LNCAP (cell line): Measurements from ENCODE around the gene NTNG2.

Source experiments
- TF ChIP-seq, protein P1 (sequence below): fragments of 450-650 bp; IDR thresholded peaks from 2 replicates; pipeline ENCODE4 v1.5.1; 2017; ENCODE audit warnings: mild to moderate bottlenecking

NTNG2 gene

DNA sequence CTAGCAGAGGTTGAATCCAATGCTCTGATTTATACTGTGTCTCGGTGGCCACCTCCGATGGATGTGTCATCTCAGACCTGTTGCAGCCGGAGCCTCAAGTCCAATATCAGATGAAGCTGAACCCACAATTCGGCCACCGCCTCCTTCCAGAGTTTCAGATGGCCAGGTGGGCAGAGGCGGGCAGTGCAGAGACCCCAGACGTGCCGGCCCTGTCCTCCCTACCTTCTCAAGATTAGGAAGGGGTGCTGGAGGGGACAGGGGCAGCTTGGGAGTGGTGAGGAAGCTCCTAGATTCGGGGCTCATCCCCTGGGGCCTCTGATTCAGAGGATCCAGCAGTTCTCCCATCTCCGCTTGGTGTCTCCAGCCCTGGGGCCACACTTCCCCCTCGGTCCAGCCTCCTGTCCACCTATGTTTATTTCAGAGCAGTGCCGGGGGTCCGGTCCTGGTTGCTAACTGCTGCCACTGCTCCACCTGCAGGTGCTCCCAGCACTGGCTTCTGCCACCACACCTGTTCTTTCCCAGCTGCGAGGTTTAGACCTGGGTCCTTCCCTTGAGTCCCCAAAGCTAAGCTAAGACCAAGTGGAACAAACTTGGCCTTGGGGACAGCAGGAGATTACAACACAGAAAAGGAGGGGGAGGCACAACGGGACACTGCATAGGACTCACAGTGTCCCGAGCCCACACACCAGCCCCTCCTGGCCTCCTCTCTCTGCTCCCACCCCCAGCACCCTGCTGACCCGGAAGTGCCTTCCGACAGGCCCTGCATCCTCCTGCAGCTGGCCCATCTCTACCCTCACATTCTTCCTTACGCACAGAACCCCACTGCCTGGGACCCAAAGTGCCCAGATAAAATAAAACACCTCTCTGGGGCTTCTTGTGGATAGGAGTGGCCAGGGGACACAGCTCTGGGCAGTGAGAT, 81.6 kb downstream of the NTNG2 start:
- TF ChIP-seq, protein P1, sequence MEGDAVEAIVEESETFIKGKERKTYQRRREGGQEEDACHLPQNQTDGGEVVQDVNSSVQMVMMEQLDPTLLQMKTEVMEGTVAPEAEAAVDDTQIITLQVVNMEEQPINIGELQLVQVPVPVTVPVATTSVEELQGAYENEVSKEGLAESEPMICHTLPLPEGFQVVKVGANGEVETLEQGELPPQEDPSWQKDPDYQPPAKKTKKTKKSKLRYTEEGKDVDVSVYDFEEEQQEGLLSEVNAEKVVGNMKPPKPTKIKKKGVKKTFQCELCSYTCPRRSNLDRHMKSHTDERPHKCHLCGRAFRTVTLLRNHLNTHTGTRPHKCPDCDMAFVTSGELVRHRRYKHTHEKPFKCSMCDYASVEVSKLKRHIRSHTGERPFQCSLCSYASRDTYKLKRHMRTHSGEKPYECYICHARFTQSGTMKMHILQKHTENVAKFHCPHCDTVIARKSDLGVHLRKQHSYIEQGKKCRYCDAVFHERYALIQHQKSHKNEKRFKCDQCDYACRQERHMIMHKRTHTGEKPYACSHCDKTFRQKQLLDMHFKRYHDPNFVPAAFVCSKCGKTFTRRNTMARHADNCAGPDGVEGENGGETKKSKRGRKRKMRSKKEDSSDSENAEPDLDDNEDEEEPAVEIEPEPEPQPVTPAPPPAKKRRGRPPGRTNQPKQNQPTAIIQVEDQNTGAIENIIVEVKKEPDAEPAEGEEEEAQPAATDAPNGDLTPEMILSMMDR, result no peak

DNA sequence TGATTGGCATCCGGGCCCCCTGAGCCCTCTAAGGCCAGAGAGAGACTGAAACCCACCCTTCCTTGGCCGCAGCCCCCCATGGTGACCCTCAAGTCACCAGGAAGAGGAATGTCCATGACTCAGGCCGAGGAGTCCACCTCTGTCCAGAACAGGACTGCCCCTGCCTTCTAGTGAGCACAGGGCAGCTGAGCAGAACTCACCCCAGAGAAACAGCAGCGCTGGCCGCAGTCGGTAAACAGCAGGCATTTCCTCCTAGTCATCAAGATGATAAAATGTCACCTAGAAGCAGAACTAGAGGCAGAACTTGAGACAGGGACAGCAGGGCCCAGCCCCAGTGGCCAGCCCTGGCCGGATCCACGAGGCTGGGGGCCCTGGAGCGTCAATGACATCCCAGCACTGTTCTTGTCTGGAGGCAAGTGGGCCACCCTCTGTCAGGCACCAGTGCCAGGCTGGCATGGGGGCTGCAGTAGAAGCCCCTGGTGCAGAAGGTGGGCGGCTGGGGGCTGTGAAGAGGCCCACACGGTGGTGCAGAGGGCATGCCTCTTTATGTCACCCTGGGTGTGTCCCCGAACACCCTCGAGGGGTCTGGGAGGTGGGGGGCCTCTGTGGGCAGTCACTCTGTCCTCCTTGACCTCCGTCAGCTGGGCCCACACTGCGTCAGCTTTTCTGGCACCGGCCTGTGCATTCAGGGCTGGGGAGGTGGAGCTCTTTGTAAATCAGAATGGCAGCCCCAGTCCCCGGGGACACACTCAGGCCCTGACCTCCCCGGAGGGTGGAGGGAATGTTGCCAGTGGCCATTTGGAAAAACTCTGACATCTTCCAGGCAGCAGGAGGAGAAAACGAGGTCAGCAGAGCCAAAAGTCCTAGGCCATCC, 83.0 kb downstream of the NTNG2 start:
- TF ChIP-seq, protein P1, result no peak

DNA sequence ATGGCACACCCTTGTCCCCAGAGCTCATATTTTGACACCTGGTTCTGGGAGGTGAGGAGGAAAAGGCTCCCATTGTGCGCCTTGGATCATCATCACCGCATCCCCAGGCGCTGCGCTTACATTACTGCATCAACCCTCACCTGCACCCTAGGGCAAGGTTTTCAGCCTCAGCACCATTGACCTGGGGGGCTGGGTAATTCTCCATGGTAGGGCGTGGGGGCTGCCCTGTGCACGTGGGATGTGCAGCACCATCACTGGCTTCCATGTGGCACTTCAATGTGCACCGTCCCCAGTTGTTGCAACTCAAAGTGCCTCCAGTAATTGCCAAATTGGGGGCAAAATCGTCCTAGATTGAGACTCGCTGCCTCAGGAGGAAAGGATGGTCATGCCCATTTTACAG, 83.6 kb downstream of the NTNG2 start:
- TF ChIP-seq, protein P1, result no peak

DNA sequence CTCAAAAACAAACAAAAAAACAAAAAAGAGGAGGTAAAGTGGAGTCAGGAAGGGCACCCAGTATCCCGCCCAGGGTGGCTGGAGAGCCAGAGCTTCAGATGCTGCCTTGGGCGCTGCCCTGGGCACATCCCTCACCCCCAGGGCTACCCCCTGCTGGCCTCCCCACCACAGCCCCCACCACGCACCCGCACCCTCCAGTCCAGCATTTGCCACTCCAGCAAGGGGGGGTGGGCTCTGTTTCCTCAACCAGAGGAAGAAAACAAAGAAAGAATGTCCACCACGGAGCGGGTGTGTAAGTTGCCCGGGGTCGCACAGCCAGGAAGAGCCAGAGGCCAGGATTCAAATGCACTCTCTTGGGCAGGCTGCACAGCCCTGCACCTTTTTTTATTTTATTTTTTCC, 86.1 kb downstream of the NTNG2 start:
- TF ChIP-seq, protein P1, result no peak

DNA sequence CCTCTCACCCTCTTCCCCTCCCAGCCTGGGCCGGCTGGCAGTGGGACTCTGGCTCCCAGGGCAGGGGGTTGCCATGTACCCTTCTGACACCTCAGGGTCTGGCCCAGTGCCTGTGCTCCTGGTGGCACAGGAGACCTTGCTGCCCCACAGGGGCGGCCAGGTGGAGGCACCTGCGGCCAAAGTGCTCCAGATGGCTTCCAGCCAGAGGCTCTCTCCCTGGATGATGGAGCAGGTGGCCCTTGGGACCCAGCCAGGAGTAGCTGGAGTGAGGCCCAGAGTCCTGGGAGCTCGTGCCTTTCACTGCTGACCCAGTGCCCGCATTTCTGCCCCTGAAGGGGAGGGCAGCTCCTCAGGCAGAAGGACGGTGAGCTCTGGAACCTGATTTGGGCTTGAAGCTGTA, 87.3 kb downstream of the NTNG2 start:
- TF ChIP-seq, protein P1, result no peak

DNA sequence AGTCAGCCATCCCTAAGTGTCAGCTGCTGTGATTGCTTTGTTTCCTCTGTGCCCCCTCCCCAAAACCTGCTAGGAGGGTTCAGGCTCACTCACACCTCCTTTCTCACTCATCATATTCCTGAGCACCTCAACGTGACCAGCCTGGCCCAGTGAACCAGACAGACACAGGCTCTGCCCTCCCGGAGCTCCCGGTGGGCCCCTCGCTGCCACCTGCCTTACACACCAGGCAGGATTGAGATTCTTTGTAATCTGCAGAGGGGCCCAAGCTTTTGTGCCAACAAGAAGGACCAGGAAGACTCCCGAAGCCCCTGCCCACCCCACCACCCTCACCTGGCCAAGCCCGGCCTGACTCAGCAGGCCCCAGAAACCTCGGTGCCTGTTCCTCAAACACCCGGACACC, 87.8 kb downstream of the NTNG2 start:
- TF ChIP-seq, protein P1, result no peak

DNA sequence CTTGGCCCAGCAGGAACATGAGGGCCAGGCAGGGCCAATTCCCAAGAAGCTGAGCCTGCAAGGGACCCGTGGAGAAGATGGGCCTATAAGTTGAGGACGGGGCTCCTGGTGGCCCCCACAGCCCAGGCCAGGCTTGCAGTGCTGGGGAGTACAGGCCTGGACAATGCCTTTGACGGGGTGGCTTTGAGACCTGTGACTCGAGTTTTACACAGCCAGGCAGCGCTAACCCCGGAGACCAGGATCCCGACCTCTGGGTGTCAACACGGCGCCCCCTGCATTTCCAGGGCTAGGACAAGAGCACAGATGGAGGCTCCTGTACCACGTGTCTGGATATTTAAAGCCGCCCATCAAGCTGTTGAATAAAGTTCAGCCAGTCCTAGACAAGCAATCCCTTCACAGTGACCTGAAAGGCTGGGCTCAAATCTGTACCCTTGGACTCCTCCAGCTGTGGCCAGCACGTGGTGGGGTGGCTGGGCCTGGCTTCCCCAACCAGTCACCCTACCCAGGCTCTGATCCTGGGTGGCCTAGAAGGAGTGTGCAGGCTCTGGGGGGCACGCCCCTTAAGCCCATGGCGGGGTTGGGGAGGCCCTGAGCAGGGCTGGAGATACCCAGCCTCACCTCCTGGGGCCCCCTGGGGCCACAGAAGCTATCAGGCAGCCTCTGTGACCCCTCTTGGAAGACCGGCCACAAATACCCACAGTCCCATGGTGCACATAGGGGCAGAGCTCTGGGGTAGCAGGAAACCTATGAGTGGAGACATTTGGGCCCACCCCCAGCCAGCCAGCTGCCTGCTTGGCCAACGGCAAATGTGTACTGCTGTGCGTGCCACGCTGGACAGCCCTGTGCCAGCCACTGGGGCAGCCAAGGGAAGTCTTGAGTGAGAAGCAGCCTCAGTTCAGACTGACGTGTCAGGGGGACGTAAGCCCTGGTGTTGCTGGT, 88.7 kb downstream of the NTNG2 start:
- TF ChIP-seq, protein P1, result no peak
